ENCODE measurements around the gene POLA1.
A peak's percentile ranks its signal among the peaks of the same experiment; 100 is the strongest.

The POLA1 gene

DNA sequence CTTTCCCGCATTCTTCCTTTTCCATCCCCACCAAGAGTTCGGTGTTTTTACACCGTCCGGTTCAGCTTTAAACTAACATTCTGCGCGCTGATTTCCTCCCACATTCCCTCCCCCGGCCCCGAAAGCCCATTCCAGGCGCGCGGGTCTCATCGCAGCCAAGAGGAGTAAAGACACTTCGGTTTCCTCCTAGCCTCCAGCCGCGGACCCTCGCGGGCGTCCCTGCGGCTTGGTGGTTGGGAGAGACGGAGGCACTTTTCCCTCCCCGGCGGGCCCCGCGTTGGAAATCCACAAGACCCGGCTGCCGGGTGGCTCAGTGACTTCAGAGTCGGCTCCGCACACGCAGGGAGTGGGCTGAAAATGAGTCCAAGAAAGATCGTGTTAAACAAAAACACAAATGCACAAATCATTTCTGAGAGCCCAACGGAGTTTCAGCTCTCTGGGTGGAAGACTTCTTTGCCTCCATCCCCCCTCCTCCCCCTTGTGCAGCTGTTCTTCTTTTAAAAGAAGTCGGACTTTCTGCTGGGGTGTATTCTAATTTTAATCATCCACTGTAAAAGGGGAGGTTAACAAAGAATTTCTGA, 324.0 kb downstream of the POLA1 start:
- peaks cover 16% of the 10 kb centered on the region for H3K4me1 ChIP-seq (ENCODE audit: control insufficient read depth, insufficient read depth, low read length)
- CTCF ChIA-PET: interaction anchor here (1.7 kb wide), 1 partner anchor 265 kb away, joined by 6 read pairs; no protein-coding TSS in a partner anchor

GRCh38 chrX:25018682-25019081, 325.0 kb downstream of the POLA1 start:
- ChIA-PET CTCF (interaction anchor here (0.7 to 3.6 kb wide), 4 partner anchors 9 to 266 kb away, joined by 4 to 24 read pairs (median 14); no protein-coding TSS in a partner anchor), POLR2A (no interaction called here)
- H3K9me3 ChIP-seq (ENCODE audit: control insufficient read depth, insufficient read depth, low read depth, low read length): no peaks in the 10 kb centered on the region
- no peak overlapping the region for H3K4me3 ChIP-seq (ENCODE audit: low read depth, low read length)
- H3K36me3 ChIP-seq (ENCODE audit: control insufficient read depth in 2 of 2, insufficient read depth in 1 of 2, low read length in 2 of 2): no peaks in the 10 kb centered on the region
- TF ChIP-seq, protein P1, sequence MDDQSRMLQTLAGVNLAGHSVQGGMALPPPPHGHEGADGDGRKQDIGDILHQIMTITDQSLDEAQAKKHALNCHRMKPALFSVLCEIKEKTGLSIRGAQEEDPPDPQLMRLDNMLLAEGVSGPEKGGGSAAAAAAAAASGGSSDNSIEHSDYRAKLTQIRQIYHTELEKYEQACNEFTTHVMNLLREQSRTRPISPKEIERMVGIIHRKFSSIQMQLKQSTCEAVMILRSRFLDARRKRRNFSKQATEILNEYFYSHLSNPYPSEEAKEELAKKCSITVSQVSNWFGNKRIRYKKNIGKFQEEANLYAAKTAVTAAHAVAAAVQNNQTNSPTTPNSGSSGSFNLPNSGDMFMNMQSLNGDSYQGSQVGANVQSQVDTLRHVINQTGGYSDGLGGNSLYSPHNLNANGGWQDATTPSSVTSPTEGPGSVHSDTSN (CRISPR knock-in tag; IDR thresholded peaks at IDR 0.05): no peak
- no peak for TF ChIP-seq ZNF19 (tag by site-specific recombination; IDR thresholded peaks at IDR 0.05; ENCODE audit: low read depth)
- peak; percentile 94 for TF ChIP-seq PRDM1 (tag by site-specific recombination; IDR thresholded peaks at IDR 0.05)
- no peak overlapping the region for H3K27ac ChIP-seq (ENCODE audit: extremely low read depth, low read depth, low read length)
- H3K4me1 ChIP-seq (ENCODE audit: control insufficient read depth, insufficient read depth, low read length): peaks cover 16% of the 10 kb centered on the region

More for the DNA sequence above, 324.0 kb downstream of the POLA1 start:
- POLR2A ChIA-PET: no interaction called here
- Histone ChIP-seq H3K9me3 (ENCODE audit: control insufficient read depth, insufficient read depth, low read depth, low read length) (no peaks in the 10 kb centered on the region), H3K27ac (ENCODE audit: extremely low read depth, low read depth, low read length) (no peak overlapping the region), H3K36me3 (ENCODE audit: control insufficient read depth in 2 of 2, insufficient read depth in 1 of 2, low read length in 2 of 2) (no peaks in the 10 kb centered on the region), H3K4me3 (ENCODE audit: low read depth, low read length) (no peak overlapping the region; the same call in 1 of the 2 replicates)
- TF ChIP-seq, protein P2, sequence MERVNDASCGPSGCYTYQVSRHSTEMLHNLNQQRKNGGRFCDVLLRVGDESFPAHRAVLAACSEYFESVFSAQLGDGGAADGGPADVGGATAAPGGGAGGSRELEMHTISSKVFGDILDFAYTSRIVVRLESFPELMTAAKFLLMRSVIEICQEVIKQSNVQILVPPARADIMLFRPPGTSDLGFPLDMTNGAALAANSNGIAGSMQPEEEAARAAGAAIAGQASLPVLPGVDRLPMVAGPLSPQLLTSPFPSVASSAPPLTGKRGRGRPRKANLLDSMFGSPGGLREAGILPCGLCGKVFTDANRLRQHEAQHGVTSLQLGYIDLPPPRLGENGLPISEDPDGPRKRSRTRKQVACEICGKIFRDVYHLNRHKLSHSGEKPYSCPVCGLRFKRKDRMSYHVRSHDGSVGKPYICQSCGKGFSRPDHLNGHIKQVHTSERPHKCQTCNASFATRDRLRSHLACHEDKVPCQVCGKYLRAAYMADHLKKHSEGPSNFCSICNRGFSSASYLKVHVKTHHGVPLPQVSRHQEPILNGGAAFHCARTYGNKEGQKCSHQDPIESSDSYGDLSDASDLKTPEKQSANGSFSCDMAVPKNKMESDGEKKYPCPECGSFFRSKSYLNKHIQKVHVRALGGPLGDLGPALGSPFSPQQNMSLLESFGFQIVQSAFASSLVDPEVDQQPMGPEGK (tag by site-specific recombination; IDR thresholded peaks at IDR 0.05): peak; percentile 29; the same call in 1 of the 2 replicates
- TF ChIP-seq KLF10 (tag by site-specific recombination; IDR thresholded peaks at IDR 0.05) (no peak), ZNF404 (tag by site-specific recombination; IDR thresholded peaks at IDR 0.05) (no peak), ZNF692 (tag by site-specific recombination; IDR thresholded peaks at IDR 0.05) (0 out of 2 replicates have a peak, but pooled peaks have one; percentile 26), ZBTB7A (tag by site-specific recombination; IDR thresholded peaks at IDR 0.05; ENCODE audit: low read depth) (no peak), MYNN (tag by site-specific recombination; IDR thresholded peaks at IDR 0.05; ENCODE audit: borderline replicate concordance) (no peak), ZNF132 (tag by site-specific recombination; IDR thresholded peaks at IDR 0.05; ENCODE audit: borderline replicate concordance) (no peak), ZNF792 (tag by site-specific recombination; IDR thresholded peaks at IDR 0.05) (no peak), ZNF768 (tag by site-specific recombination; IDR thresholded peaks at IDR 0.05) (no peak), ZNF335 (tag by site-specific recombination; conservative IDR thresholded peaks at IDR 0.05) (0 out of 2 replicates have a peak, but pooled peaks have one; percentile 28), YY2 (tag by site-specific recombination; IDR thresholded peaks at IDR 0.05) (no peak), ZNF311 (tag by site-specific recombination; IDR thresholded peaks at IDR 0.05; ENCODE audit: borderline replicate concordance) (no peak), ZNF560 (tag by site-specific recombination; IDR thresholded peaks at IDR 0.05; ENCODE audit: borderline replicate concordance) (no peak), ZNF549 (tag by site-specific recombination; IDR thresholded peaks at IDR 0.05) (no peak), EGR2 (tag by site-specific recombination; IDR thresholded peaks at IDR 0.05; ENCODE audit: low read depth) (peak; percentile 27; the same call in 1 of the 2 replicates), ZFP69B (tag by site-specific recombination; IDR thresholded peaks at IDR 0.05) (no peak), ZBTB26 (tag by site-specific recombination; optimal IDR thresholded peaks at IDR 0.05) (peak; percentile 17)
- TF ChIP-seq, protein P3, sequence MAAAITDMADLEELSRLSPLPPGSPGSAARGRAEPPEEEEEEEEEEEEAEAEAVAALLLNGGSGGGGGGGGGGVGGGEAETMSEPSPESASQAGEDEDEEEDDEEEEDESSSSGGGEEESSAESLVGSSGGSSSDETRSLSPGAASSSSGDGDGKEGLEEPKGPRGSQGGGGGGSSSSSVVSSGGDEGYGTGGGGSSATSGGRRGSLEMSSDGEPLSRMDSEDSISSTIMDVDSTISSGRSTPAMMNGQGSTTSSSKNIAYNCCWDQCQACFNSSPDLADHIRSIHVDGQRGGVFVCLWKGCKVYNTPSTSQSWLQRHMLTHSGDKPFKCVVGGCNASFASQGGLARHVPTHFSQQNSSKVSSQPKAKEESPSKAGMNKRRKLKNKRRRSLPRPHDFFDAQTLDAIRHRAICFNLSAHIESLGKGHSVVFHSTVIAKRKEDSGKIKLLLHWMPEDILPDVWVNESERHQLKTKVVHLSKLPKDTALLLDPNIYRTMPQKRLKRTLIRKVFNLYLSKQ (tag by site-specific recombination; IDR thresholded peaks at IDR 0.05; ENCODE audit: borderline replicate concordance): no peak
